ENCODE data around the gene MYCBPAP. TPM values are rescaled to one million over a fixed set of nuclear protein-coding genes. Genes with fewer than 3 reads are reported as not detected.
A peak's percentile ranks its signal among the peaks of the same experiment; 100 is the strongest.

The MYCBPAP gene
- total RNA-seq, 1 experiment from 2014 or later: not detected

DNA sequence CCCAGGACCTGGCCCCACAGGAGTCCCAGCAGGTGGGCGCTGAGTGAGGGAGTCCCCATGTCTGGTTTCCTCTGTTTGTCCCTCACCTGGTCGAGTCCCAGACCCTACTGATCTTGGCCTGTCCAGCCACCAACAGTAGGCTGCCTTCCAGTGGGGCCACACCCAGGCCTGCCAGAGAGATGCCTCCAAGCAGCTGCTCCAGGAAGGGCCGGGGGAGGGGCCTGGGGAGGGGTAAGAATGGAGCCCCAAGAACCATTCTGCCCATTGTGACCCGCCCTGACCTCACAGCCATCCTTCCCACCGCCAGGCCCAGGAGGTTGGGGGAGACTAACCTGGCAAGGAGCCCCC, 39.5 kb downstream of the MYCBPAP start:
- Histone ChIP-seq H3K36me3 (ENCODE audit: control insufficient read depth in 1 of 2, insufficient read depth in 2 of 2, low read length in 2 of 2) (no peaks in the 10 kb centered on the region), H3K79me2 (ENCODE audit: insufficient read depth, low read length) (no peaks in the 10 kb centered on the region; the same call in 1 of the 2 replicates), H3K27me3 (ENCODE audit: insufficient read depth, low read length) (no peaks in the 10 kb centered on the region), H3K9ac (ENCODE audit: low read length) (peak overlapping the region; percentile 86), H3K27ac (ENCODE audit: low read depth, low read length) (peak overlapping the region; percentile 75), H3K4me3 (replicated peaks in 1 of 2; ENCODE audit: low read depth in 1 of 2, low read length in 2 of 2) (peak overlapping the region; percentile 65 to 85), H4K20me1 (ENCODE audit: insufficient read depth) (no peaks in the 10 kb centered on the region), H2AFZ (ENCODE audit: low read depth, low read length, poor library complexity, severe bottlenecking) (no peak overlapping the region), H3K4me1 (ENCODE audit: control insufficient read depth in 1 of 2, insufficient read depth in 2 of 2, low read length in 2 of 2) (peaks cover 24 to 53% of the 10 kb centered on the region in 2 experiments), H3K4me2 (ENCODE audit: low read length) (peak overlapping the region; percentile 99), H3K9me3 (ENCODE audit: control insufficient read depth in 1 of 2, insufficient read depth in 1 of 2, low read depth in 1 of 2, low read length in 2 of 2) (no peaks in the 10 kb centered on the region), H3K9me2 (ENCODE audit: insufficient read depth) (no peaks in the 10 kb centered on the region)
- intact Hi-C loops (cut with micrococcal nuclease): loop anchor here (1.0 to 10.0 kb wide), 7 partner anchors 65 to 607 kb away; partner anchors contain the start of gene NME1
- no peak for DNase-seq (ENCODE audit: low read depth, low spot score)
- TF ChIP-seq POLR2AphosphoS5 (IDR thresholded peaks at IDR 0.05; ENCODE audit: low read depth, low read length) (peak; percentile 49; the same call in 1 of the 2 replicates), FOSL1 (IDR thresholded peaks at IDR 0.05; ENCODE audit: low read depth) (no peak)
- no TSS peak for BruUV-seq (replicated peaks)
- RAD21 ChIA-PET (ENCODE audit: low non-redundant PET in 1 of 2, low total read pairs in 2 of 2, uncharacterized antibody in 2 of 2, unreplicated experiment in 2 of 2): interaction anchor here (0.7 to 2.1 kb wide), 4 partner anchors 12 to 82 kb away, joined by 5 to 12 read pairs (median 9); no protein-coding TSS in a partner anchor
- POLR2A ChIA-PET: no interaction called here
- CTCF ChIA-PET: interaction anchor here (1.0 to 2.1 kb wide), 5 partner anchors 78 to 294 kb away, joined by 3 to 19 read pairs (median 4); no protein-coding TSS in a partner anchor
- peak; percentile 16 for ATAC-seq

DNA sequence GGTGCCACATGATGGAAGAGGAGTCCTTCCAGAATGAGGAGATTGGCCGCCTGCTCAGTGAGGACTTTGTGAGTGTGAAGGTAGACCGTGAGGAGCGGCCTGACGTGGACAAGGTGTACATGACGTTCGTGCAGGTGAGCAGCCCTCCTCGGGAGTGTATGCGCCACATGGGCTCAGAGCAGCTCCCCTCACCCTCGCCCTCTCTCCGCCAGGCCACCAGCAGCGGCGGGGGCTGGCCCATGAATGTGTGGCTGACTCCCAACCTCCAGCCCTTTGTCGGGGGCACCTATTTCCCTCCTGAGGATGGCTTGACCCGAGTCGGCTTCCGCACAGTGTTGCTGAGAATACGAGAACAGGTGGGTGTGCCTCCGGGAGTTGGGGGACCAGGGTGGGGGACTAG, 40.6 kb downstream of the MYCBPAP start:
- H3K79me2 ChIP-seq (ENCODE audit: insufficient read depth, low read length): no peaks in the 10 kb centered on the region; the same call in 1 of the 2 replicates
- CTCF ChIA-PET: interaction anchor here (0.6 to 3.0 kb wide), 5 partner anchors 12 to 158 kb away, joined by 3 to 63 read pairs (median 22); partner anchors contain the start of gene CACNA1G
- H3K9me2 ChIP-seq (ENCODE audit: insufficient read depth): no peaks in the 10 kb centered on the region
- H3K27me3 ChIP-seq (ENCODE audit: insufficient read depth, low read length): no peaks in the 10 kb centered on the region
- no peak overlapping the region; the same call in 1 of the 2 replicates for H3K4me2 ChIP-seq (ENCODE audit: low read length)
- TF ChIP-seq RAD21 (IDR thresholded peaks at IDR 0.05; ENCODE audit: low read depth) (no peak), EZH2phosphoT487 (IDR thresholded peaks at IDR 0.05; ENCODE audit: borderline replicate concordance) (no peak), SIN3A (IDR thresholded peaks at IDR 0.05; ENCODE audit: low read depth) (no peak), FOSL1 (IDR thresholded peaks at IDR 0.05; ENCODE audit: low read depth) (no peak)
- TF ChIP-seq, protein P1, sequence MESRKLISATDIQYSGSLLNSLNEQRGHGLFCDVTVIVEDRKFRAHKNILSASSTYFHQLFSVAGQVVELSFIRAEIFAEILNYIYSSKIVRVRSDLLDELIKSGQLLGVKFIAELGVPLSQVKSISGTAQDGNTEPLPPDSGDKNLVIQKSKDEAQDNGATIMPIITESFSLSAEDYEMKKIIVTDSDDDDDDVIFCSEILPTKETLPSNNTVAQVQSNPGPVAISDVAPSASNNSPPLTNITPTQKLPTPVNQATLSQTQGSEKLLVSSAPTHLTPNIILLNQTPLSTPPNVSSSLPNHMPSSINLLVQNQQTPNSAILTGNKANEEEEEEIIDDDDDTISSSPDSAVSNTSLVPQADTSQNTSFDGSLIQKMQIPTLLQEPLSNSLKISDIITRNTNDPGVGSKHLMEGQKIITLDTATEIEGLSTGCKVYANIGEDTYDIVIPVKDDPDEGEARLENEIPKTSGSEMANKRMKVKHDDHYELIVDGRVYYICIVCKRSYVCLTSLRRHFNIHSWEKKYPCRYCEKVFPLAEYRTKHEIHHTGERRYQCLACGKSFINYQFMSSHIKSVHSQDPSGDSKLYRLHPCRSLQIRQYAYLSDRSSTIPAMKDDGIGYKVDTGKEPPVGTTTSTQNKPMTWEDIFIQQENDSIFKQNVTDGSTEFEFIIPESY (IDR thresholded peaks at IDR 0.05; ENCODE audit: extremely low read depth, insufficient replicate concordance, low read length): no peak
- TF ChIP-seq, protein P2, sequence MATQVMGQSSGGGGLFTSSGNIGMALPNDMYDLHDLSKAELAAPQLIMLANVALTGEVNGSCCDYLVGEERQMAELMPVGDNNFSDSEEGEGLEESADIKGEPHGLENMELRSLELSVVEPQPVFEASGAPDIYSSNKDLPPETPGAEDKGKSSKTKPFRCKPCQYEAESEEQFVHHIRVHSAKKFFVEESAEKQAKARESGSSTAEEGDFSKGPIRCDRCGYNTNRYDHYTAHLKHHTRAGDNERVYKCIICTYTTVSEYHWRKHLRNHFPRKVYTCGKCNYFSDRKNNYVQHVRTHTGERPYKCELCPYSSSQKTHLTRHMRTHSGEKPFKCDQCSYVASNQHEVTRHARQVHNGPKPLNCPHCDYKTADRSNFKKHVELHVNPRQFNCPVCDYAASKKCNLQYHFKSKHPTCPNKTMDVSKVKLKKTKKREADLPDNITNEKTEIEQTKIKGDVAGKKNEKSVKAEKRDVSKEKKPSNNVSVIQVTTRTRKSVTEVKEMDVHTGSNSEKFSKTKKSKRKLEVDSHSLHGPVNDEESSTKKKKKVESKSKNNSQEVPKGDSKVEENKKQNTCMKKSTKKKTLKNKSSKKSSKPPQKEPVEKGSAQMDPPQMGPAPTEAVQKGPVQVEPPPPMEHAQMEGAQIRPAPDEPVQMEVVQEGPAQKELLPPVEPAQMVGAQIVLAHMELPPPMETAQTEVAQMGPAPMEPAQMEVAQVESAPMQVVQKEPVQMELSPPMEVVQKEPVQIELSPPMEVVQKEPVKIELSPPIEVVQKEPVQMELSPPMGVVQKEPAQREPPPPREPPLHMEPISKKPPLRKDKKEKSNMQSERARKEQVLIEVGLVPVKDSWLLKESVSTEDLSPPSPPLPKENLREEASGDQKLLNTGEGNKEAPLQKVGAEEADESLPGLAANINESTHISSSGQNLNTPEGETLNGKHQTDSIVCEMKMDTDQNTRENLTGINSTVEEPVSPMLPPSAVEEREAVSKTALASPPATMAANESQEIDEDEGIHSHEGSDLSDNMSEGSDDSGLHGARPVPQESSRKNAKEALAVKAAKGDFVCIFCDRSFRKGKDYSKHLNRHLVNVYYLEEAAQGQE (IDR thresholded peaks at IDR 0.05; ENCODE audit: low read depth): no peak
- TF ChIP-seq, protein P3, sequence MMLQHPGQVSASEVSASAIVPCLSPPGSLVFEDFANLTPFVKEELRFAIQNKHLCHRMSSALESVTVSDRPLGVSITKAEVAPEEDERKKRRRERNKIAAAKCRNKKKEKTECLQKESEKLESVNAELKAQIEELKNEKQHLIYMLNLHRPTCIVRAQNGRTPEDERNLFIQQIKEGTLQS (IDR thresholded peaks at IDR 0.05): no peak
- peaks cover 12 to 42% of the 10 kb centered on the region in 2 experiments for H3K4me1 ChIP-seq (ENCODE audit: control insufficient read depth in 1 of 2, insufficient read depth in 2 of 2, low read length in 2 of 2)
- no peak for ATAC-seq
- no peaks in the 10 kb centered on the region for H3K9me3 ChIP-seq (ENCODE audit: control insufficient read depth in 1 of 2, insufficient read depth in 1 of 2, low read depth in 1 of 2, low read length in 2 of 2)
- BruUV-seq (replicated peaks): no TSS peak
- DNase-seq (ENCODE audit: low read depth, low spot score): no peak
- H4K20me1 ChIP-seq (ENCODE audit: insufficient read depth): no peaks in the 10 kb centered on the region
- RAD21 ChIA-PET (ENCODE audit: low non-redundant PET in 1 of 2, low total read pairs in 2 of 2, uncharacterized antibody in 2 of 2, unreplicated experiment in 2 of 2): interaction anchor here in 1 of 2 experiments (1.0 kb wide), 1 partner anchor 156 kb away, joined by 5 read pairs; no protein-coding TSS in a partner anchor
- POLR2A ChIA-PET: no interaction called here
- no peak overlapping the region for H2AFZ ChIP-seq (ENCODE audit: low read depth, low read length, poor library complexity, severe bottlenecking)
- peak overlapping the region; percentile 75; the same call in 1 of the 2 replicates for H3K27ac ChIP-seq (ENCODE audit: low read depth, low read length)
- no peak overlapping the region for H3K4me3 ChIP-seq (replicated peaks in 1 of 2; ENCODE audit: low read depth in 1 of 2, low read length in 2 of 2)
- no peaks in the 10 kb centered on the region for H3K36me3 ChIP-seq (ENCODE audit: control insufficient read depth in 1 of 2, insufficient read depth in 2 of 2, low read length in 2 of 2)
- no peak overlapping the region for H3K9ac ChIP-seq (ENCODE audit: low read length)
- intact Hi-C loops (cut with micrococcal nuclease): loop anchor here (10.0 kb wide), 1 partner anchor 606 kb away; the partner anchor contains the start of gene NME1
